ENCODE measurements around the gene ATP1A4. TPM values are rescaled to one million over a fixed set of nuclear protein-coding genes. Genes with fewer than 3 reads are reported as not detected.

ATP1A4 gene
- total RNA-seq, 3 donors from 2014 or later = not detected

- Mint-ChIP-seq H3K4me1 (ENCODE audit: low read depth) (peaks cover 9% of the 10 kb centered on the region), H3K27me3 (ENCODE audit: low read depth) (peaks cover 19% of the 10 kb centered on the region)
- no peak for ATAC-seq
Measured at GRCh38 chr1:160167056-160167455, 15.7 kb downstream of the ATP1A4 start.

DNA sequence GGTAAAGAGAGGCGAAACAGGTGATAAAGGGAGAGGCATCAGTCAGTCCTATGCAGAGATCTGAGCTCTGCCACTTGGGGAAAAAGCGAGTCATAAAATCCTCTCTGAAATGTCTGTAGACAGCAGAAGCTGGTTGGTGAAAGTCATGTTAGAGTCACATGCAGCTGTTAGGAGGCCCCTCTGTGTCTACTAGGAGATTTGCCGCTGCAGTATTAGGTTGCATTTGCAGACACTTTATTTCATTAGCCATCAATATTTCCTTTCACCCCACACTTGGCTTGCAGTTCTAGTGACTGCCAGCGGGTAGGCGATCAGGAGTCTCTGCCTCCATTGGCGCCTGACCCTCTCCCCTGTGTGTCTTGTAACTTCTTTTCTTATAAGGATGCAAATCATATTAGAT is 16.2 kb downstream of the ATP1A4 start:
- peak; percentile 68 to 81 for ATAC-seq
- Mint-ChIP-seq H3K4me1 (ENCODE audit: low read depth) (peaks cover 9% of the 10 kb centered on the region), H3K9me3 (no peaks in the 10 kb centered on the region), H3K27me3 (ENCODE audit: low read depth) (peaks cover 21% of the 10 kb centered on the region), H3K36me3 (ENCODE audit: insufficient read depth) (no peaks in the 10 kb centered on the region), H3K4me3 (no peak overlapping the region)
- no peak for DNase-seq

More at GRCh38 chr1:160167056-160167455, 15.7 kb downstream of the ATP1A4 start:
- Mint-ChIP-seq H3K36me3 (ENCODE audit: insufficient read depth) (no peaks in the 10 kb centered on the region), H3K4me3 (no peak overlapping the region), H3K9me3 (no peaks in the 10 kb centered on the region)
- no peak for DNase-seq

- H3K27me3 Mint-ChIP-seq (ENCODE audit: low read depth) = peaks cover 21% of the 10 kb centered on the region
- H3K4me3 Mint-ChIP-seq = no peak overlapping the region
- peaks cover 9% of the 10 kb centered on the region for H3K4me1 Mint-ChIP-seq (ENCODE audit: low read depth)
- no peak for ATAC-seq
- DNase-seq = no peak
- no peaks in the 10 kb centered on the region for H3K36me3 Mint-ChIP-seq (ENCODE audit: insufficient read depth)
- H3K9me3 Mint-ChIP-seq = no peaks in the 10 kb centered on the region
Measured at GRCh38 chr1:160168016-160168415, 16.6 kb downstream of the ATP1A4 start.

DNA sequence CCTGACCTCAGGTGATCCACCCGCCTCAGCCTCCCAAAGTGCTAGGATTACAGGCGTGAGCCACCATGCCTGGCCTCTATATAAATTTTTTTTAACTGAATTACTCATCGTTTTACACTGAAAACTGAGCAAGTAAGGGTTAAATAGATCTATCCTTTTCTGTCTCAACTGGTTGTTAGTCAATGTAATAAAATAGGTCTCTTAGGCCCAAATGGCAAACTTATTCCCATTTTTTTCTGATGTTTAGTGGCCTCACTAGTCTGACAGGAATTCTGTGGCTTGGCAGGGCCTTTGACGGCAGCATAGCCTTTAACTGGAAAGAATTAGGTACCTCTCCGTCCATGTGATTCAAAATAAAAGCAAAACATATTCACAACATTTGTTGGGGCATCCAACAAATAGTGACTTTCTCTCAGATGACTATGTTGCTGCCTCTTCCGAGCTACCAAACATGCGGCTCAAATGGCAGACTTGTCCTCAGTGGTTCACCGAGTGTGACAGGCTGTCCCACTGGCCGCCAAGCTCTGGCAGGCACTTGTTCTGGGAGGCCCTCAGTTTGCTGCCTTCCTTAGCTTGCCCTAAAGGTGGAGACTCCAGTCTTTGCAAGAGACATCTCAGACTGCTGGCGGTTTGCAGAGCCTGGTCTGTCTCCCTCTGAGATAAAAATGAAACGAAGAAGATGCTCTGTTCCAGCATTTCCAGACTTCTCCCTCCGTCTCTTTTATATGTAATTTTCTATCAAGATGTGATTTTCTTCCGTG is 17.4 kb downstream of the ATP1A4 start:
- Mint-ChIP-seq H3K9me3 (no peaks in the 10 kb centered on the region), H3K27me3 (ENCODE audit: low read depth) (peaks cover 21% of the 10 kb centered on the region), H3K4me3 (no peak overlapping the region), H3K4me1 (ENCODE audit: low read depth) (peaks cover 9% of the 10 kb centered on the region), H3K36me3 (ENCODE audit: insufficient read depth) (no peaks in the 10 kb centered on the region)
- ATAC-seq (no peak), DNase-seq (no peak)

DNA sequence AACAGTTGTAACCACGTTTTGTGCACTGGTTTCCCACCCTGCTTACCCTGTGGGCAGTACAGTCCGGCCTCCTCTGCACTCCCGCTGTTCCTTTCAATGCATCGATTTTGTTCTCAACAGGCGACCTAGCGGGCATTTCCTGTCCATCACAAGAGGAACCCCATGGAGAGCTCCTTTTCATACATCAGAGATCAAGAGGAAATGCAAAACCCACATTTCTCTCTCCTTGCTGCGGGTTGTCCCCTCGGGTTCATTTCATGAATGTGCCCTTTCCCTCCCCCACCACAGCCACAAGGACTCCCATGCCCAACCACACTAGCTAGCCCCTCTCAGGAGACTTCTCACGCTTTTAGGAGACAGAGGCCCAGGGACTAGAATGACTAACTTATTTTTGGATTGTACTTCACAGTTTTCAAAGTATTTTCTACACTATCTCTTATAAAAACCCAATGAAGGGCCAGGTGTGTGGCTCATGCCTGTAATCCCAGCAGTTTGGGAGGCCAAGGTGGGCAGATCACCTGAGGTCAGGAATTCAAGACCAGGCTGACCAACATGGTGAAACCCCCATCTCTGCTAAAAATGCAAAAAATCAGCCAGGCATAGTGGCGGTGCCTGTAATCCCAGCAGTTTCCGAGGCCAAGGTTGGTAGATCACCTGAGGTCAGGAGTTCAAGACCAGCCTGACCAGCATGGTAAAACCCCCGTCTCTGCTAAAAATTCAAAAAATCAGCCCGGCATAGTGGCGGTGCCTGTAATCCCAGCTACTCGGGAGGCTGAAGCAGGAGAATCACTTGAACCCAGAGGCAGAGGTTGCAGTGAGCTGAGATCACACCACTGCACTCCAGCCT is 18.4 kb downstream of the ATP1A4 start:
- H3K27me3 Mint-ChIP-seq (ENCODE audit: low read depth) = peaks cover 17% of the 10 kb centered on the region
- no peaks in the 10 kb centered on the region for H3K36me3 Mint-ChIP-seq (ENCODE audit: insufficient read depth)
- ATAC-seq (peak; percentile 49), DNase-seq (no peak)
- H3K4me3 Mint-ChIP-seq = no peak overlapping the region
- H3K9me3 Mint-ChIP-seq = no peaks in the 10 kb centered on the region
- peaks cover 9% of the 10 kb centered on the region for H3K4me1 Mint-ChIP-seq (ENCODE audit: low read depth)

GRCh38 chr1:160171354-160171753 is 20.0 kb downstream of the ATP1A4 start:
- Mint-ChIP-seq H3K9me3 (no peaks in the 10 kb centered on the region), H3K4me3 (no peak overlapping the region)

GRCh38 chr1:160171980-160172379 is 20.6 kb downstream of the ATP1A4 start:
- no peak for DNase-seq
- Mint-ChIP-seq H3K4me1 (ENCODE audit: low read depth) (peaks cover 10% of the 10 kb centered on the region), H3K9me3 (no peaks in the 10 kb centered on the region), H3K27me3 (ENCODE audit: low read depth) (peaks cover 10% of the 10 kb centered on the region), H3K36me3 (ENCODE audit: insufficient read depth) (no peaks in the 10 kb centered on the region), H3K4me3 (no peak overlapping the region)
- ATAC-seq = no peak

More at GRCh38 chr1:160171354-160171753, 20.0 kb downstream of the ATP1A4 start:
- H3K36me3 Mint-ChIP-seq (ENCODE audit: insufficient read depth) = no peaks in the 10 kb centered on the region
- ATAC-seq (no peak), DNase-seq (no peak)
- H3K4me1 Mint-ChIP-seq (ENCODE audit: low read depth) = peaks cover 9% of the 10 kb centered on the region
- H3K27me3 Mint-ChIP-seq (ENCODE audit: low read depth) = peaks cover 14% of the 10 kb centered on the region

DNA sequence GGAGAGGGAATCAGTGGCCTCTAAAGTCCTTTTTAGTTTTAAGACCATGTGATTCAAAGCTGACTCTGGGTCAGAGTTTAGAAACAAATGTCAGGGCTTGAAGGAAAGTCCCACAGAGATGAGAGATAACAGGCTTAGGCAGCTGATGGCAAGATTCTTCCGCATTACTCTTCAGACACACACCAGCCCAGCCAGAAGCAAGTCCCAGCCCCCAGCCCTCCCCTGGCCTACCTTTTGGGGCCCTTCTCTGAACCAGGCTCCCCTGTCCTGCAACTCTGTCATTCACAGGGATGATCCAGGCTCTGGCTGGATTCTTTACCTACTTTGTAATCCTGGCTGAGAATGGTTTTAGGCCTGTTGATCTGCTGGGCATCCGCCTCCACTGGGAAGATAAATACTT is 25.8 kb downstream of the ATP1A4 start:
- no peaks in the 10 kb centered on the region for H3K9me3 Mint-ChIP-seq

GRCh38 chr1:160177667-160178066 is 26.3 kb downstream of the ATP1A4 start:
- Mint-ChIP-seq H3K36me3 (ENCODE audit: insufficient read depth) (no peaks in the 10 kb centered on the region), H3K4me1 (ENCODE audit: low read depth) (peaks cover 3% of the 10 kb centered on the region), H3K4me3 (no peak overlapping the region), H3K9me3 (no peaks in the 10 kb centered on the region), H3K27me3 (ENCODE audit: low read depth) (peaks cover 13% of the 10 kb centered on the region)
- ATAC-seq (no peak), DNase-seq (no peak)

More for the DNA sequence above, 25.8 kb downstream of the ATP1A4 start:
- Mint-ChIP-seq H3K4me1 (ENCODE audit: low read depth) (peaks cover 3% of the 10 kb centered on the region), H3K4me3 (no peak overlapping the region), H3K27me3 (ENCODE audit: low read depth) (peaks cover 13% of the 10 kb centered on the region), H3K36me3 (ENCODE audit: insufficient read depth) (no peaks in the 10 kb centered on the region)
- ATAC-seq (no peak), DNase-seq (no peak)

DNA sequence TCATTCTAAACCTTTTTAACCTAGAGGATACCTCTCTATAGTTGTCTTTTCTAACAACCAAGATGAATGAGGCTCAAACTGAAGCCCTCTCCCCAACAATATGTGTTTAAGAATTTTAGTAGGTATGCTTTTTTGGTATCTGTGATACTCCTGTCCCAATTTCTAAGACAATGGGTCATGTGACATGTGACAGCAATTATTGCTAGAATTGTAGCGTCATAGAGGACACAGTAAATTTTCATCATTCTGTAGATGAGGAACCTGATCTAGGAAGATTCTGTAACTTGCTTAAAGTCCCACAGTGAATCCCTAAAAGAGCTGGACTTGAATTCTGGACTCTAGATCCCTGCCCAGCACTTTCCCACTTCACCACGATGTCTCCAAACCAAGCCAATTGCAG is 27.3 kb downstream of the ATP1A4 start:
- no peak overlapping the region for H3K4me3 Mint-ChIP-seq
- H3K27me3 Mint-ChIP-seq (ENCODE audit: low read depth) = peaks cover 7% of the 10 kb centered on the region
- no peaks in the 10 kb centered on the region for H3K36me3 Mint-ChIP-seq (ENCODE audit: insufficient read depth)
- ATAC-seq (no peak), DNase-seq (no peak)
- no peaks in the 10 kb centered on the region for H3K9me3 Mint-ChIP-seq
- peaks cover 3% of the 10 kb centered on the region for H3K4me1 Mint-ChIP-seq (ENCODE audit: low read depth)

- Mint-ChIP-seq H3K9me3 (no peaks in the 10 kb centered on the region), H3K4me1 (ENCODE audit: low read depth) (peaks cover 3% of the 10 kb centered on the region), H3K4me3 (no peak overlapping the region), H3K27me3 (ENCODE audit: low read depth) (peaks cover 6% of the 10 kb centered on the region), H3K36me3 (ENCODE audit: insufficient read depth) (no peaks in the 10 kb centered on the region)
- ATAC-seq = no peak
- no peak for DNase-seq
Measured at GRCh38 chr1:160179336-160179735, 27.9 kb downstream of the ATP1A4 start.

- DNase-seq (no peak), ATAC-seq (no peak)
- no peaks in the 10 kb centered on the region for H3K36me3 Mint-ChIP-seq (ENCODE audit: insufficient read depth)
- no peaks in the 10 kb centered on the region for H3K9me3 Mint-ChIP-seq
- H3K4me3 Mint-ChIP-seq = no peak overlapping the region
- peaks cover 7% of the 10 kb centered on the region for H3K27me3 Mint-ChIP-seq (ENCODE audit: low read depth)
- H3K4me1 Mint-ChIP-seq (ENCODE audit: low read depth) = no peaks in the 10 kb centered on the region
Measured at GRCh38 chr1:160186246-160186645, 34.8 kb downstream of the ATP1A4 start.

DNA sequence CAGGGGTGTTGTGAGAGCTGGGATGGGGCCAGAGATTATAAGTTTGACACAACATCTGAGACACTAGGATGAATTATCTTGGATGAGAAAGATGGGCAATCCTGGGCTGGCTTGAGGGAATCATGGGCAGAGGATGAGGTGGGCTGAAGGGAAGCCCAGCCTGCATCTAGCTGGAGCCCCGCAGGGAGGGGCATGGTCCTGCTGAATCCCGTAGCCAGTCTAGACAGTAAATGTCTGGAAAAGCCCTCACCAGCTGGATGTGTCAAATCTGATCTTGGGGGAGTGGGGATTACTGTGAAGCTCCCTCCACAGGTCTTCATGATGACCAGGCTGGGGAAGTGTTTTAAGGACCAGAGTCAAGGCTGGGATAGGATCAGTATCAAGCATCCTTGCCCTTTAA is 35.3 kb downstream of the ATP1A4 start:
- Mint-ChIP-seq H3K27me3 (ENCODE audit: low read depth) (peaks cover 6% of the 10 kb centered on the region), H3K9me3 (no peaks in the 10 kb centered on the region), H3K36me3 (ENCODE audit: insufficient read depth) (no peaks in the 10 kb centered on the region), H3K4me3 (no peak overlapping the region), H3K4me1 (ENCODE audit: low read depth) (no peaks in the 10 kb centered on the region)
- ATAC-seq (no peak), DNase-seq (no peak)

DNA sequence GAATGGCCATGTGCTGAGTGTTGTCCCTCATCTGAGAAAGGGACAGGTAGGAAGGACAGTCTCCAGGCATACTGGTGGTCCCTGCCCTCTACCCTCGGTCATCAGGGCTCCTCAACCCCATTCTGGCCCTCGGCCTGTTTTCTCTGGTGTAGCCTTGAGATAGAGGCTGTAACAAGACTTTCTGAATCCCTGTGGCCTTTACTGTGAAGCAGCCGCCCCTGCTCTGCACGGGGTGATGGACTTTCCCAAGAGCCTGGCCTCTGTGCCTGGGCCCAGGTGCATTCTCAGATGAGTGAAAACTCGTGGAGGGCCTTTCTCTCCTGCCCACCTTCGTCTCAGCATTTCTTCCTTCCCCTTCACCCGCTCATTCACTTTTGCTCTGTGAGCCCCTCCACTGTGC is 36.0 kb downstream of the ATP1A4 start:
- peaks cover 6% of the 10 kb centered on the region for H3K27me3 Mint-ChIP-seq (ENCODE audit: low read depth)
- H3K36me3 Mint-ChIP-seq (ENCODE audit: insufficient read depth) = no peaks in the 10 kb centered on the region
- no peaks in the 10 kb centered on the region for H3K4me1 Mint-ChIP-seq (ENCODE audit: low read depth)
- DNase-seq (no peak), ATAC-seq (no peak)
- H3K9me3 Mint-ChIP-seq = no peaks in the 10 kb centered on the region
- H3K4me3 Mint-ChIP-seq = no peak overlapping the region

DNA sequence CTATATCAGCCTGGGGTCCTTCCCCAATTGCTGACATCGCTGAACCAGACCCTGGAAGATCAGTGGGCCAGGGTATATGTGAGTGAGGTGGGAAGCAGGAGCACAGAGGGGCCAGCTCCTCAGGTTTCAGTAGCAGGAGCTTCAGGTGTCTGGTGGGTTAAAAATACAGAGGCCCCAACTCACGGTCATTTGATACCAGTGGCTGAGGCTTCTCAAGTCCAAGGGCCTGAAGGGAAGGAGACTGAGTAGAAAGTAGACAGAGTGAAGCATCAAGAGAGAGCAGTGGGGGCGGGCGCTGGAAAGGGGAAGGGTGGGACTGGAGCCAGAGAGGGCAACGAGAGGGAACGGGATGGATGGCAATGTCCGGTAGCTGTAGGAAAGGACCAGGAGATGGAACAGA is 36.9 kb downstream of the ATP1A4 start:
- Mint-ChIP-seq H3K4me1 (ENCODE audit: low read depth) (no peaks in the 10 kb centered on the region), H3K36me3 (ENCODE audit: insufficient read depth) (no peaks in the 10 kb centered on the region), H3K4me3 (no peak overlapping the region), H3K9me3 (no peaks in the 10 kb centered on the region), H3K27me3 (ENCODE audit: low read depth) (peaks cover 6% of the 10 kb centered on the region)
- DNase-seq (no peak), ATAC-seq (no peak)
